Tibial nerve (tissue), 4 donors: ENCODE results near the gene LOXL1. TPM values are rescaled to one million over a fixed set of nuclear protein-coding genes. Genes with fewer than 3 reads are reported as not detected.
A peak's percentile ranks its signal among the peaks of the same experiment; 100 is the strongest.

ENCODE experiments used
- DNase-seq, 2 donors: peaks; one replicate each; pipeline ENCODE4 v3.0.0-alpha.2; 2019; ENCODE audit warnings: low spot score in 2 of 2
- H3K27ac ChIP-seq, 4 donors: fragments of 200-600 bp; sonication (generic) in 3 of 4; one replicate each; pipeline ENCODE4 v1.5.1; 2017 to 2019; ENCODE audit warnings: mild to moderate bottlenecking in 1 of 4
- H3K27me3 ChIP-seq, 2 donors: fragments of 200-600 bp; sonication (generic) in 1 of 2; one replicate each; pipeline versions ENCODE4 v1.5.1 to v1.6.0; 2017 to 2019
- H3K36me3 ChIP-seq, 3 donors: fragments of 200-600 bp; sonication (generic); one replicate each; pipeline ENCODE4 v1.5.1; 2018 to 2019
- H3K4me1 ChIP-seq, 4 donors: fragments of 200-600 bp; sonication (generic) in 3 of 4; one replicate each; pipeline ENCODE4 v1.5.1; 2017 to 2019
- H3K4me3 ChIP-seq, 4 donors: fragments of 200-600 bp; sonication (generic) in 3 of 4; one replicate each; pipeline ENCODE4 v1.5.1; 2017 to 2019; ENCODE audit warnings: mild to moderate bottlenecking in 1 of 4, moderate library complexity in 1 of 4
- H3K9me3 ChIP-seq, 4 donors: fragments of 200-600 bp; sonication (generic) in 3 of 4; one replicate each; pipeline ENCODE4 v1.5.1; 2017 to 2019
- EP300 ChIP-seq, 2 donors: sonication (generic); formaldehyde crosslinking; IDR thresholded peaks; one replicate each; pipeline ENCODE4 v1.6.1; 2017; ENCODE audit warnings: antibody characterized with exemption in 2 of 2, mild to moderate bottlenecking in 1 of 2
- POLR2A ChIP-seq, 2 donors: fragments of 450-650 bp; IDR thresholded peaks; one replicate each; pipeline ENCODE4 v1.6.1; 2017; ENCODE audit warnings: antibody characterized with exemption in 2 of 2, mild to moderate bottlenecking in 2 of 2, moderate library complexity in 2 of 2
- WGBS, 2 donors: methylation state at CpG; one replicate each; pipeline ENCODE4 v1.1.5; 2018; 5-methylcytosine and 5-hydroxymethylcytosine counted together
- total RNA-seq, 4 donors: library from RNA; depleted of rRNA; stranded (reverse); fragments of >200 nt; gene quantifications; one replicate each; pipeline ENCODE4 v1.1.0, GENCODE V29; 2016
- TF ChIP-seq, protein P1 (sequence below), 5 experiments: fragments of 200-600 bp in 3 of 5; fragments of 450-650 bp in 2 of 5; sonication (generic) in 3 of 5; IDR thresholded peaks; one replicate each; pipeline ENCODE4 v1.5.1; 2016 to 2019; ENCODE audit warnings: antibody characterized with exemption in 5 of 5, mild to moderate bottlenecking in 3 of 5, moderate library complexity in 2 of 5

LOXL1 gene
- total RNA-seq, 4 donors from 2014 or later: 21.6 to 29.1 (median 24.4) TPM

DNA sequence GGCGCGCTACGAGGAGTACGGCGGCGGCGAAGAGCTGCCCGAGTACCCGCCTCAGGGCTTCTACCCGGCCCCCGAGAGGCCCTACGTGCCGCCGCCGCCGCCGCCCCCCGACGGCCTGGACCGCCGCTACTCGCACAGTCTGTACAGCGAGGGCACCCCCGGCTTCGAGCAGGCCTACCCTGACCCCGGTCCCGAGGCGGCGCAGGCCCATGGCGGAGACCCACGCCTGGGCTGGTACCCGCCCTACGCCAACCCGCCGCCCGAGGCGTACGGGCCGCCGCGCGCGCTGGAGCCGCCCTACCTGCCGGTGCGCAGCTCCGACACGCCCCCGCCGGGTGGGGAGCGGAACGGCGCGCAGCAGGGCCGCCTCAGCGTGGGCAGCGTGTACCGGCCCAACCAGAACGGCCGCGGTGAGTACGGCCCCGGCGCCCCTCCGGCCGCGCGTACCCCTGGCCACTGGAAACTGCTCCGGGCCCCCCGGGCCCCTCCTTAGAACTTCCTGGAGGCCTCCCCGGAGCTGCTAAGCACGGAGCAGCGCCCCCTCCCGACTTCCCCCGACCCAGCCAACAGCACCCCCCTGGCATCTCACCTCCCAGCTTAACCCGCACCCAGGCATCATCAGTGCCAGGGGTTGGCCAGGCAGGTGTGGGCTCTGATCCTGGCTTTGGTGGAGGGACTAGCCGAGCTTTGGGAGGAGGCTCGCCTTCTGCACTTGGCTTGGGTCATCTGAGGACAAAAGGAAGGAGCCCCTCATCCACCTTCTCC is 1.4 kb downstream of the LOXL1 start:
- Histone ChIP-seq H3K9me3 (no peaks in the 10 kb centered on the region), H3K4me3 (peak overlapping the region; percentile 42 to 62 (median 52)), H3K4me1 (peaks cover 0 to 89% (median 34%) of the 10 kb centered on the region in 4 donors), H3K27me3 (peaks cover 0 to 18% of the 10 kb centered on the region in 2 donors), H3K27ac (peak overlapping the region; percentile 47 to 83 (median 75)), H3K36me3 (no peaks in the 10 kb centered on the region)
- 2 to 6% methylated on average over 16 to 54 of the region's 78 CpGs for WGBS, 2 donors
- no peak for DNase-seq
- TF ChIP-seq EP300 (IDR thresholded peaks at IDR 0.05): no peak
- TF ChIP-seq, protein P1, sequence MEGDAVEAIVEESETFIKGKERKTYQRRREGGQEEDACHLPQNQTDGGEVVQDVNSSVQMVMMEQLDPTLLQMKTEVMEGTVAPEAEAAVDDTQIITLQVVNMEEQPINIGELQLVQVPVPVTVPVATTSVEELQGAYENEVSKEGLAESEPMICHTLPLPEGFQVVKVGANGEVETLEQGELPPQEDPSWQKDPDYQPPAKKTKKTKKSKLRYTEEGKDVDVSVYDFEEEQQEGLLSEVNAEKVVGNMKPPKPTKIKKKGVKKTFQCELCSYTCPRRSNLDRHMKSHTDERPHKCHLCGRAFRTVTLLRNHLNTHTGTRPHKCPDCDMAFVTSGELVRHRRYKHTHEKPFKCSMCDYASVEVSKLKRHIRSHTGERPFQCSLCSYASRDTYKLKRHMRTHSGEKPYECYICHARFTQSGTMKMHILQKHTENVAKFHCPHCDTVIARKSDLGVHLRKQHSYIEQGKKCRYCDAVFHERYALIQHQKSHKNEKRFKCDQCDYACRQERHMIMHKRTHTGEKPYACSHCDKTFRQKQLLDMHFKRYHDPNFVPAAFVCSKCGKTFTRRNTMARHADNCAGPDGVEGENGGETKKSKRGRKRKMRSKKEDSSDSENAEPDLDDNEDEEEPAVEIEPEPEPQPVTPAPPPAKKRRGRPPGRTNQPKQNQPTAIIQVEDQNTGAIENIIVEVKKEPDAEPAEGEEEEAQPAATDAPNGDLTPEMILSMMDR (IDR thresholded peaks at IDR 0.05): peak; percentile 22 to 55 (median 36)

DNA sequence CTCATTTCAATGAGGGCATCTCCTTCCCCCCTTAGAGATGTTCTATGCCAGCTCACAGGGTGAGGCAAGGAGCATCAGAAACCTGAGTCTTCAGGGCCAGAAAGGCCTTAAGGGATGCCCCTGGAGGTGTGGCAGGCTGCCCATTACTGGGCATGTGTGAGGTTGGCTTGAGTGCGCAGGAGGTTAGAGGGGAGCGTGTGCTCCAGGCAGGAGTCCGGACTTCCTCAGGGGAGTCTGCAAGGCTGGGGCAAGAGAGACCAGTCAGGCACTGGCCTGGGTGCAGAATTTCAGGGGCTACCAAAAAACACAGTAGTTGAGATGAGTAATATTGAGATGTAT is 1.9 kb downstream of the LOXL1 start:
- WGBS, 2 donors: 67 to 86% methylated on average over 3 of the region's 3 CpGs
- Histone ChIP-seq H3K36me3 (no peaks in the 10 kb centered on the region), H3K9me3 (no peaks in the 10 kb centered on the region), H3K4me3 (peak overlapping the region in 2 of 4 donors; percentile 57 to 62), H3K27me3 (peaks cover 0 to 18% of the 10 kb centered on the region in 2 donors), H3K4me1 (peaks cover 0 to 84% (median 28%) of the 10 kb centered on the region in 4 donors), H3K27ac (peak overlapping the region in 1 of 4 donors; percentile 80)
- no peak for DNase-seq
- TF ChIP-seq, protein P1 (IDR thresholded peaks at IDR 0.05): no peak
- TF ChIP-seq EP300 (IDR thresholded peaks at IDR 0.05) (no peak), POLR2A (IDR thresholded peaks at IDR 0.05) (no peak)

DNA sequence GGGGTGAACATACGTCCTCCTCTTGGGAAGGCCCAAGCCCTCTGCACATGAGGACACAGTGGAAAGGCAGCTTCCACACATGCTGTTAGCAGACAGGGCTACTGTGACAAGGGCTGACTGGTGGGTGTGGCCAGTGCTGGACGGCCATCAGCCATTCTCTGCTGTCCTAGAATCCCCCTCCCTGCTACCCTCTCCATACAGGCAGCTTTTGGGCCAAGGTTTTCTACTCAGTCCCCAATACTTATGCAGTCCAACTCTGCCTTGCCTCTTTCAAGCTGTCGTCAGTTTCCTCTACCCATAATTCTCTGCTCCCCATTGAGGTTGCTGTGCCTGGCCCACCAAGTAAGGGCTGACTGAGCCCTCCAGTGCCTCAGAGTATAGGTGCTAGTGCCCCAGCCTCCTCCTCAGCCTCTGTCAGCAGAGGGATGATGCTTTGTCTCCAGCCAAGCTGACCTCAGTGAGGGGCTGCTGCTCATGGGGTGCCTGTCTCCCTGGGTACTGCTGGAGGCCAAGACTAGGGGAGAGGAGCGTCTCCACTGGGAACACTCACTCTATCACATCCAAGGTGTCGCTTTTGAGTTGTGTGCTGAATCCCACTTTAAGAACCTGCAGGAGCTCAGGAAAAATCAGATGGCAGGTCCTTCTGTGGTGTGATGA is 2.8 kb downstream of the LOXL1 start:
- Histone ChIP-seq H3K9me3 (no peaks in the 10 kb centered on the region), H3K36me3 (no peaks in the 10 kb centered on the region), H3K27ac (no peak overlapping the region), H3K4me3 (no peak overlapping the region), H3K4me1 (peaks cover 0 to 75% (median 19%) of the 10 kb centered on the region in 4 donors), H3K27me3 (peaks cover 0 to 18% of the 10 kb centered on the region in 2 donors)
- DNase-seq: no peak
- WGBS, 2 donors: 60 to 62% methylated on average over 5 of the region's 5 CpGs
- TF ChIP-seq EP300 (IDR thresholded peaks at IDR 0.05) (no peak), POLR2A (IDR thresholded peaks at IDR 0.05) (no peak)
- TF ChIP-seq, protein P1 (IDR thresholded peaks at IDR 0.05): no peak

DNA sequence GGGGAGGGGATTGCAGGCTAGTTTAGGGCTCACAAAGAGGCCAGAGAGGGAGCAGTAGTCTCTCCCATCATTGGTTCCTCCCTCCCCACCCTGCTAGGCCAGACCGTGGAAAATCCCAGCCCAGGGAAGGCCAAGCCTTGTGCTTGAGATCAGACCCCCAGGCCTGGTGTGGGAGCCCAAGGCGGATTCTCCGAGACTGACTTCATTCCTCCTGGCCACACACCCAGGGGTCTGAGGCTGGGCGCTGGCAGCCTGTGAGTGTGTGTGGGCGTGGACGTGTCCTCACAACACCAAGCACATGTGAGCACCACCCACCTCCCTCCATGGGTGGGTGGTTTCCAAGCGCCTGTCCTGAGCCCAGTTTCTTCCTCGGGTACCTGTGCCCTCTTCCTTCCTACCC is 4.1 kb downstream of the LOXL1 start:
- Histone ChIP-seq H3K27ac (peak overlapping the region in 3 of 4 donors; percentile 20 to 63 (median 60)), H3K36me3 (no peaks in the 10 kb centered on the region), H3K9me3 (no peaks in the 10 kb centered on the region), H3K4me3 (no peak overlapping the region), H3K27me3 (peaks cover 0 to 18% of the 10 kb centered on the region in 2 donors), H3K4me1 (peaks cover 0 to 62% (median 9%) of the 10 kb centered on the region in 4 donors)
- DNase-seq: no peak
- TF ChIP-seq, protein P1 (IDR thresholded peaks at IDR 0.05): no peak
- no peak for TF ChIP-seq EP300 (IDR thresholded peaks at IDR 0.05)
- no peak for TF ChIP-seq POLR2A (IDR thresholded peaks at IDR 0.05)
- 22 to 35% methylated on average over 5 to 8 of the region's 8 CpGs for WGBS, 2 donors

- Histone ChIP-seq H3K36me3 (no peaks in the 10 kb centered on the region), H3K27me3 (peaks cover 0 to 18% of the 10 kb centered on the region in 2 donors), H3K9me3 (no peaks in the 10 kb centered on the region), H3K4me1 (peaks cover 0 to 58% (median 8%) of the 10 kb centered on the region in 4 donors), H3K27ac (peak overlapping the region in 3 of 4 donors; percentile 20 to 63 (median 60)), H3K4me3 (no peak overlapping the region)
- DNase-seq: no peak
- no peak for TF ChIP-seq POLR2A (IDR thresholded peaks at IDR 0.05)
- TF ChIP-seq EP300 (IDR thresholded peaks at IDR 0.05): no peak
- TF ChIP-seq, protein P1 (IDR thresholded peaks at IDR 0.05): no peak
- WGBS, 2 donors: 64 to 66% methylated on average over 7 of the region's 7 CpGs
Measured at GRCh38 chr15:73930790-73931281, 4.6 kb downstream of the LOXL1 start.
